ENCODE data around the gene FAM151A.

Gene FAM151A

DNA sequence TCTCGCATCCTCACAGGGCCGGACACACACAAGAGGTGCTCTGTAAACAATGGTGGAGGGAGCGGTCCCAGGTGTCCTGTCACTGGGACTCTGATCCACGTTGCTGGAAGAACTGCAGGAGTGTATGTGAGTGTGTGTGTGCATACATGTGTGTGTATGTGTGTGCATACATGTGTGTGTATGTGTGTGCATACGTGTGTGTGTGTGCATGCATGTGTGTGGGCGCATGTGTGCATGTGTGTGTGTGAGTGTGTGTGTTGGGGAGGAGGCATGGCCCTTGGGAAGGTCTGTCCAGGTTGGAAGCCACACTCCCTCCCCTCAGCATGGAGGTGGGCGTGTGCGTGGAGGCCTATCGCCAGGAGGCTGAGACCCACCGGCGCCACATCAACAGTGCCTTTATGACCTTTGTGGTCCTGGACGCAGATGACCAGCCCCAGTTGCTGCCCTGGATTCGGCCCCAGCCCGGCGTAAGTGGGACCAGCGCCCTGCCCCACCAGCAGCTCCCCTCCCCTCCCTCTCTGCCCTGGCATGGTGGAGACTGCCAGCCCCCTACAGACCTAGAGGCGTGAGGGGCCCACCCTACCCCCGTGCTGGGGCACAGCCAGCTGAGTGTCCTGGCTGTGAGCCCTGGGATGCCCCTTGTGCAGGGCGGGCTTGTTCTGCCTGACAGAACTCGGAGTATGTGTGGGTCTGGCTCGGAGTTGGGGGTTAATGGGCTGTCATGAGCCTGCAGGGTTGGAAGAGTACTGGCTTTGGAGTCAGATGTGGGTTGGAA lies 22.2 kb downstream of the FAM151A start:
- TF ChIP-seq, protein P1, sequence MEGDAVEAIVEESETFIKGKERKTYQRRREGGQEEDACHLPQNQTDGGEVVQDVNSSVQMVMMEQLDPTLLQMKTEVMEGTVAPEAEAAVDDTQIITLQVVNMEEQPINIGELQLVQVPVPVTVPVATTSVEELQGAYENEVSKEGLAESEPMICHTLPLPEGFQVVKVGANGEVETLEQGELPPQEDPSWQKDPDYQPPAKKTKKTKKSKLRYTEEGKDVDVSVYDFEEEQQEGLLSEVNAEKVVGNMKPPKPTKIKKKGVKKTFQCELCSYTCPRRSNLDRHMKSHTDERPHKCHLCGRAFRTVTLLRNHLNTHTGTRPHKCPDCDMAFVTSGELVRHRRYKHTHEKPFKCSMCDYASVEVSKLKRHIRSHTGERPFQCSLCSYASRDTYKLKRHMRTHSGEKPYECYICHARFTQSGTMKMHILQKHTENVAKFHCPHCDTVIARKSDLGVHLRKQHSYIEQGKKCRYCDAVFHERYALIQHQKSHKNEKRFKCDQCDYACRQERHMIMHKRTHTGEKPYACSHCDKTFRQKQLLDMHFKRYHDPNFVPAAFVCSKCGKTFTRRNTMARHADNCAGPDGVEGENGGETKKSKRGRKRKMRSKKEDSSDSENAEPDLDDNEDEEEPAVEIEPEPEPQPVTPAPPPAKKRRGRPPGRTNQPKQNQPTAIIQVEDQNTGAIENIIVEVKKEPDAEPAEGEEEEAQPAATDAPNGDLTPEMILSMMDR (conservative IDR thresholded peaks at IDR 0.05), result no peak
- H3K27ac ChIP-seq, result no peak overlapping the region

DNA sequence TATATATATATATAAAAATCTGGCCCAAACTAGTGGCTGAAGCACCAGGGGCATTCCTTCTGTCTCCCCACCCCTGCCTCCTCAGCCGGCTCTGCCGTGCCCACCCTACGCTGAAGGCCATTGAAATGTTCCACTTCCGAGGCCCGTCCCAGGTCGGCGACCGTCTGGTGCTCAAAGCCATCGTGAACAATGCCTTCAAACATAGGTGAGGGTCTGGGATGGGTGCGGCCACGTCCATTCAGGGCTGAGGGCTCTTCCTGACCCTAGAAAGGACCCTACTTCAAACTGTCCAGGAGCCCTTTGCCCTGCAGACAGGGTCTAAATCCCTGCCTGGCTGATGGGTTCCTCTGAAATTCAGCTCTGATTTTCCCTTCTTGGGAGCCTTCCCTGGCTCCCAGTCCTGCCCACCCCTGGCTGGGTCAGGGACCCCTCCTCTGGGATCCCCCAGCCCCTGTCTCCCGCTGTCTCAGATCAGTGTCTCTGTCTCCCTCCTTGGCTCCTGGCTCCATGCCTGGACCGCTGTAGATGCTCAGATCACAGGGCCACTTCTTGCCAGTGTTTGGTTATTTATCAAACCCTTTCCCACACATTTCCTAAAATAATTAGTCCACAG lies 24.0 kb downstream of the FAM151A start:
- TF ChIP-seq, protein P1 (conservative IDR thresholded peaks at IDR 0.05), result no peak

DNA sequence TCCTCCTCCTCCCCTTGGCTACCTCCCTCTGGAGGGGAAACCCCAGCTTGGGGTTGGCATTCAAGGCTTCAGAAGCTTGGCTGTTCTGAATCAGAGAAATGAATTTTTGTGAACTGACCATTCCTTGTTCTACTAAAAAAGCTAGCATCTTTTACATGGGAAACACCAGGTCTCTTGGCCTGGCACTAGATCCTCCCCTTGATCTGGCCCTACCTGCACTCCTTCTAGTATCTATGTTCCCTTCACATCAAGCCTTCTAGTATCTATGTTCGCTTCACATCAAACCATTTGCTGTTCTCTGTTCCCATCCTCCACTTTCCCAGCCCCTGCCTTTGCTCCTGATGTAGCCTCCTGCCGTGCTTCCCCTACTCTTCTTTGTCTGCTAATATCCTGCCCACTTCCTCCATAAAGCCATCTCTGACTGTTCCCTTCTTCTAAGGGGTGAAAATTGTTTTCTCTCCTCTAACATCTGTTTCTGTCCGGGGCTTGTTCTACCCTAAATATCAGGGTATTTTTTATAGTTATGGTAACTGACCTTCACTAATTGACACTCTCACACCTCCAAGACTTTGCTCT lies 25.8 kb downstream of the FAM151A start:
- TF ChIP-seq, protein P1 (conservative IDR thresholded peaks at IDR 0.05), result no peak
- H3K27ac ChIP-seq, result no peak overlapping the region

More for the DNA sequence above, 24.0 kb downstream of the FAM151A start:
- no peak overlapping the region for H3K27ac ChIP-seq

DNA sequence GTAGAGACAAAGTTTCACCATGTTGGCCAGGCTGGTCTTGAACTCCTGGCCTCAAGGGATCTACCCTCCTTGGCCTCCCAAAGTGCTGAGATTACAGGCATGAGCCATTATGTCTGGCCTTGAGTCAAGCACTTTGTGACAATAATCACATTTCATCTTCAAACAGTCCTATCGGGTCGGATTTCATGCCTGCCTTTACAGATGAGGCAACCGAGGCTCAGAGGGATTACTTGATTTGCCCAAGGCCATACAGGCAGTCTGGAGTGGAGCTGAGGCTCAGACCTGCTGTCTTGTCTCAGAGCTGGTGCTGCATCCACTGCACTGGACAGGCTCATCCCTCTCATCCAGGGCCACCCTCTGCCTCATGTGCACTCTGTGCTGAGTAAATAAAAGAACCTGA lies 26.6 kb downstream of the FAM151A start:
- TF ChIP-seq, protein P1 (conservative IDR thresholded peaks at IDR 0.05), result no peak

DNA sequence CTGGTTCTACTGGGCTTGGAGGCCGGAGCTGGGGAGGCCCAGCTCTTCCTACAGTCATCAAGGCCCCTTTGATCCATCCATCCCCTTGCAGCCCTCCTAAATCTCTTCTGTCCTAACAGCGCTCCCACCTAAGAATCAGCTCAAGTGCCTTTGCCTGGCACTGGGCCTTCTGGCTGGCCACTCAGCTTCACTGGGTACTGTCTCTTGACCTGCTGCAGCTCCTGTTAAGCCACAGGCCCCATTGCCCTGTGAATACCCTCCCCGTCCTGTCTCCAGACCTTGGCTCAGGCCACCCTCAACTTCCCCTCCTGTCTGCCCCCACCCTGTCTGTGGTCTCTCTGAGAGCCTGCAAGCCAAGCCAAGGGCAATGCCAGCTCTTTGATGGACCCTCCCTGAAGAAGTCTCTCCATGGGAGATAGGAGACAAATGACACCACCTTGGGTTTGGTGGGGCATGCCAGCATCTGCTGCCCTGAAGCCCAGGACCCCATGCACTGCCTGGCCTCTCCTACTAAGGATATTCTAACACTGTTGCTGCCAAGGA lies 27.3 kb downstream of the FAM151A start:
- no peak overlapping the region for H3K27ac ChIP-seq
- TF ChIP-seq, protein P1 (conservative IDR thresholded peaks at IDR 0.05), result no peak

More for the DNA sequence above, 26.6 kb downstream of the FAM151A start:
- H3K27ac ChIP-seq, result no peak overlapping the region

DNA sequence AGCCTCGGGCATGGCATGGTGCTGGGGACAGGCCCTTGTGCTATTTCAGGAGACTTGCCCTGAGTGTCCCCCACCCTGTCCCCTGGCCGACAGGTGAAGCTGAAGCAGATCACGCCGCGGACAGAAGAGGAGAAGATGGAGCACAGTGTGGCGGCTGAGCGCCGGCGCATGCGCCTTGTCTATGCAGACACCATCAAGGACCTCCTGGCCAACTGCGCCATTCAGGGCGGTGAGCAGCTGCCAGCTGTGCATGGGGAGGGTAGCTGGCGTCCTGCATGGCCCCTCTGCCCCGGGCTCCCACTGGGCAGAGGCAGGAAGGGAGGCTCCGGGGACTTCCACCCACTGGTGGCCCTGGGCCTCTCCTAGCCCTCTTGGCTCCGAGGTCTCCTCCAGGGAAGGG lies 28.9 kb downstream of the FAM151A start:
- no peak overlapping the region for H3K27ac ChIP-seq
- TF ChIP-seq, protein P1 (conservative IDR thresholded peaks at IDR 0.05), result no peak

DNA sequence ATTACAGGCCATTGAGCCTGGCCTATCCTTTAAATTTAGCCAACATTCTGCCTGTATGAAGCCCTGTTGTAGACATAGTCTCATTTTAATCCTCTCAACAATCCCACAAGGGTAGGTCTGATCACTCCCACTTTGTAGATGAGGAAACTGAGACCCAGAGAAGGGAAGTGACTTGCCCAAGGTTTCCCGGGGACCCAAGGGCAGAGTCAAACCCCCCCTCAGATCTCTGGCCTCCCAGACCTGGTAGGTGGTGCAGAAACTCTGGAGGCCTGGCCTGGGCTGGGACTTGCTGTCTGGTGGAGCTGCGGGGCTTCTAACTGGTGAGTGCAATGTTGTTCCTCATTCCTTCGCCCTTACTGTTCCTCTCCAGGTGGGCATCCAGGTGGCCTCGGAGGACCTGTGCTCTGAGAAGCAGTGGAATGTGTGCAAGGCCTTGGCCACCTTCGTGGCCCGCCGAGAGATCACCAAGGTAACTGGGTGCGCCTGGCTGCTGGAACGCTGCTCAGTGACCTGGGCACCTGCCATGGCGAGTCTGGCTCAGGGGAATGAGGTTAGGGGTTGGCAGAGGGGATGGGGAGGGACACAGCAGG lies 29.7 kb downstream of the FAM151A start:
- TF ChIP-seq, protein P1 (conservative IDR thresholded peaks at IDR 0.05), result no peak

More for the DNA sequence above, 29.7 kb downstream of the FAM151A start:
- no peak overlapping the region for H3K27ac ChIP-seq

Data from VCaP (cell line).